Vagina (tissue), 2 donors: Measurements from ENCODE around the gene TCAF1. TPM values are rescaled to one million over a fixed set of nuclear protein-coding genes. Genes with fewer than 3 reads are reported as not detected.

ENCODE experiments used
- DNase-seq, 2 donors: peaks; one replicate each; pipeline ENCODE4 v3.0.0-alpha.2; 2017; ENCODE audit errors: extremely low spot score in 2 of 2
- H3K27ac ChIP-seq: fragments of 200-600 bp; sonication (generic); one replicate; pipeline ENCODE4 v1.5.1; 2019
- H3K27me3 ChIP-seq: fragments of 200-600 bp; sonication (generic); one replicate; pipeline ENCODE4 v1.5.1; 2019
- H3K36me3 ChIP-seq, 2 donors: fragments of 200-600 bp; sonication (generic); one replicate each; pipeline ENCODE4 v1.5.1; 2017 to 2019
- H3K4me1 ChIP-seq: fragments of 200-600 bp; sonication (generic); one replicate; pipeline ENCODE4 v1.5.1; 2019
- H3K4me3 ChIP-seq, 2 donors: fragments of 200-600 bp; sonication (generic); 1 replicate in 1 of 2; 2 replicates in 1 of 2; pipeline ENCODE4 v1.5.1; 2016 to 2019
- H3K9me3 ChIP-seq: fragments of 200-600 bp; sonication (generic); one replicate; pipeline ENCODE4 v1.5.1; 2019
- POLR2A ChIP-seq, 2 donors: fragments of 450-650 bp; IDR thresholded peaks; one replicate each; pipeline ENCODE4 v1.6.1; 2017; ENCODE audit warnings: antibody characterized with exemption in 2 of 2, mild to moderate bottlenecking in 2 of 2, moderate library complexity in 2 of 2
- POLR2AphosphoS5 ChIP-seq, 2 donors: sonication (generic); formaldehyde crosslinking; IDR thresholded peaks; one replicate each; pipeline ENCODE4 v1.9.0; 2017; ENCODE audit warnings: antibody characterized with exemption in 2 of 2, mild to moderate bottlenecking in 2 of 2, low read depth in 1 of 2; ENCODE audit not compliant: insufficient read depth in 1 of 2
- intact Hi-C: fragments of 100-400 bp; cut with DNase I; formaldehyde crosslinking; loops from one replicate; pipeline ENCODE4 v1.15.1; 2023
- total RNA-seq: library from RNA; depleted of rRNA; stranded (reverse); fragments of >200 nt; gene quantifications from one replicate; pipeline ENCODE4 v1.2.3, GENCODE V29; 2016
- TF ChIP-seq, protein P1 (sequence below), 3 experiments: fragments of 450-650 bp in 2 of 3; fragments of 200-600 bp in 1 of 3; sonication (generic) in 1 of 3; IDR thresholded peaks; one replicate each; pipeline ENCODE4 v1.5.1; 2017 to 2019; ENCODE audit warnings: antibody characterized with exemption in 3 of 3, mild to moderate bottlenecking in 2 of 3, moderate library complexity in 2 of 3

The TCAF1 gene
- total RNA-seq, 1 donor from 2014 or later = 50.1 TPM

DNA sequence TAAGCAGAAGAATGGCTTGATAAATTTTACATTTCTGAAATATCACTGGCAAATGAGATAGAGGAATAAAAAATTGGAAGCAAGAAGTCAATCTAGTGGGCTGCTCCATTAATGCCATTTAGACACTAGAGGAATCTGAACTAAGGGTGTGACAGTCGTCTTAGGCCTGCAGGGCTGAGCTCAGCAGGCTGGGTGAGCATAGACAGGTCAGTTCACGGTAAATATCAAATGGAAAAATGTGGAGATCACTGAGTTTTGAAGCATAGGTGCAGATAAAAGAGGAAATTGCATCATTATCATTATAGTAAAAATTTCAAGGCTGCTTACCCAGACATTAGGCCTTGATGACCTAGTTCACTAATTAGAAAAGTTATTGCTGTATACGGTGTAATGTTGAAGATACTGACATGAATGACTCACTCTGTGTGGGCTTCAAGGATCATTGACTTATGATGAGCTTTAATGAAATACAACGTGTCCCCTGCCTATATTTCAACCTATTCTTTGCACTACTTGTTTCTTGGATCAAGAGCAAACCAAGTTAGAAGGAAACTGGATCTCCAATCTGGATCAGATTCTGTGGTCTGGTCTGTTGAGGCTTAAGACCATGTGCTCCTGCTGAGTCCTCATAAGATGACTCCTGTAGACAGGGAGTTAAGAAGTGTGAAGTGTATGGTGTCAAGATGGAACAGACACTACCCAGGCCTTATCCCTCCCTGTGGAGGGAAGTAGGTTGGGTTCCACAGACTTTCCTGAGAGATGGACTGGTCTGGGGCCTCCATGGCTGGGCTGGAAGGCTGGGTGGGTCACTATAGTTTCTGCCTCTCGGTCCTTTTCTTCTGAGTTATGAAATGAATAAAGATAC lies 36.6 kb upstream of the TCAF1 start:
- no peaks in the 10 kb centered on the region for H3K36me3 ChIP-seq
- H3K27me3 ChIP-seq = no peaks in the 10 kb centered on the region
- no peak for DNase-seq
- intact Hi-C loops = no loop called here
- no peak overlapping the region for H3K27ac ChIP-seq
- TF ChIP-seq POLR2AphosphoS5 (IDR thresholded peaks at IDR 0.05; ENCODE audit: insufficient read depth in 1 of 2, low read depth in 1 of 2) (no peak), POLR2A (IDR thresholded peaks at IDR 0.05) (no peak)
- TF ChIP-seq, protein P1, sequence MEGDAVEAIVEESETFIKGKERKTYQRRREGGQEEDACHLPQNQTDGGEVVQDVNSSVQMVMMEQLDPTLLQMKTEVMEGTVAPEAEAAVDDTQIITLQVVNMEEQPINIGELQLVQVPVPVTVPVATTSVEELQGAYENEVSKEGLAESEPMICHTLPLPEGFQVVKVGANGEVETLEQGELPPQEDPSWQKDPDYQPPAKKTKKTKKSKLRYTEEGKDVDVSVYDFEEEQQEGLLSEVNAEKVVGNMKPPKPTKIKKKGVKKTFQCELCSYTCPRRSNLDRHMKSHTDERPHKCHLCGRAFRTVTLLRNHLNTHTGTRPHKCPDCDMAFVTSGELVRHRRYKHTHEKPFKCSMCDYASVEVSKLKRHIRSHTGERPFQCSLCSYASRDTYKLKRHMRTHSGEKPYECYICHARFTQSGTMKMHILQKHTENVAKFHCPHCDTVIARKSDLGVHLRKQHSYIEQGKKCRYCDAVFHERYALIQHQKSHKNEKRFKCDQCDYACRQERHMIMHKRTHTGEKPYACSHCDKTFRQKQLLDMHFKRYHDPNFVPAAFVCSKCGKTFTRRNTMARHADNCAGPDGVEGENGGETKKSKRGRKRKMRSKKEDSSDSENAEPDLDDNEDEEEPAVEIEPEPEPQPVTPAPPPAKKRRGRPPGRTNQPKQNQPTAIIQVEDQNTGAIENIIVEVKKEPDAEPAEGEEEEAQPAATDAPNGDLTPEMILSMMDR (IDR thresholded peaks at IDR 0.05) = no peak
- H3K9me3 ChIP-seq = no peaks in the 10 kb centered on the region
- H3K4me3 ChIP-seq = no peak overlapping the region
- no peaks in the 10 kb centered on the region for H3K4me1 ChIP-seq

DNA sequence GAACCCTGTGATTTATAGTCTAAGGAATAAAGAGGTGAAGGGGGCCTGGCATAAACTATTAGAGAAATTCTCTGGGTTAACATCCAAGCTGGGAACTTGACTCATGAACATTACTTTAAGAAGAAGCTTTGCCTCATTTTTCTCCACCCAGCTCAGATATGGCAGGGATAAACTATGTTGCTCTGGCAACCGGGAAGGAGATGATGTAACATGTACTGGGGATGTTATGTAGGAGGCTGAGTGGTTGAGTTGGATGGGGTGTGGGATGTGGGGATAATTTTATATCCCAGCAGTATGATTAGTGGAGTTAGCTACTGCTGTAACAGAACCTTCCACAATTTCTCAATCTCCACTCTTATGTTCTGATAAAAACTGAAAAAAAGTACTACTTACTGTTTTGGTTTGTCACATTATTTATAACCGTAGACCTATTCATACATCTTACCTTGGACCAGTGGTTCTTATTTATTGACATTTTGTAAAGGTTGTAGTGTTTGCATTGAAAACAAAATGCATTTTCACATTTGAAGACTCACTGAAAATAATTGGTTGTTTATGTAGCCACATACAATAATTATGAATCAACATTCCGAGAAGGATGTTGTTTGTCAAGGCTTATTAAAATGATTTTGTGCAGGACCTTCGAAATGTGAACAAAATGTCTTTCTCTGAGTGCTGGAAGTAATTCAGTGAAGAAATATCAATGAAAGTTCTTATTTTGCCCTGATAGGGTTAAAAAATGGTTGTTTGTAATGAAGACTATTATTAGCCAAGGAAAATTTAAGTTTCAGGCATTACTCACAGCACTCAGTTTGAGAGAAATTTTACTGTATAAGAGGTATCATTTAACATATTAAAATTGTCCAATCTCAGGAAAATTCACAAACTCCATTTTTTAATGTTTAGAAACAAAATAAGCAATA lies 34.4 kb upstream of the TCAF1 start:
- Histone ChIP-seq H3K4me1 (no peaks in the 10 kb centered on the region), H3K27me3 (no peaks in the 10 kb centered on the region), H3K4me3 (no peak overlapping the region), H3K27ac (no peak overlapping the region), H3K36me3 (no peaks in the 10 kb centered on the region), H3K9me3 (no peaks in the 10 kb centered on the region)
- no peak for DNase-seq
- intact Hi-C loops = no loop called here
- TF ChIP-seq POLR2A (IDR thresholded peaks at IDR 0.05) (no peak), POLR2AphosphoS5 (IDR thresholded peaks at IDR 0.05; ENCODE audit: insufficient read depth in 1 of 2, low read depth in 1 of 2) (no peak)
- TF ChIP-seq, protein P1 (IDR thresholded peaks at IDR 0.05) = no peak

DNA sequence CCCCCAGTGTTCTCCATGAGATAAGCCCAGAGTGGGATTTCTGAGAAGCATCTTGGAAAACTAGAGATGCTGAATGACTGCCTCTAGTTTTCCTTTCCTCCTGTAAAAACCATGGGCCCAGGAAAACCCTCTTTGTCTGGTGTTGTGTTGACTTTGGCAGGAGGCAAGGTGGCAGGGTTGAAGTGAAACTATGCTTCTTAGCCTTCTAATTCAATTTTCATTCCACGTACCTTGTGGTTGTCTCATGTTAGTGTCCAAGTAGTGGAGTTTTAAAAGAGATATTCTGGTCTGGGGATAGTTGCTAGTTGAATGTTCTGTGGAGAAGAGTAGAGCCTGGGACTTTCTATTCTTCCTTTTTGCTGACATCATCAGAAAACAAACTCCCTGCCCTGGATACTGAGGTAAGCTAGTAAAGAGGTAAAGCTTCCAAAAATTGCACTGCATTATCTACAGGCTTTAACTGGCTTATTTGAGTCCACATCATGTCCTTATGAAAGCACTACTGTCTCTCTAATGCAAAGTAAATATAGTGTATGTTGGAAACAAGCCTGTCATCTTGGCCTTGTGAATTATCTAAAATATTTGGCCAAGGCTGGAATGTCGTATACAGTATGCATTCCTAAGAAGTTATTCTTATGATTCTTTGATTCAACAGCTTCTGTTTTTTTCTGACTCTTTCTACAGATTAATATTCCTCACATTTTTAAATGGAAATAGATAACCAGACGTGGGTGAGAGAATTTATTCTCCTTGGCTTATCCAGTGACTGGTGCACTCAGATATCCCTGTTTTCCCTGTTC lies 32.8 kb upstream of the TCAF1 start, which contains the start of gene OR2F2:
TSS of gene OR2F2 (plus strand) at position 708 of the 800 bp plus-strand sequence. CDS start at position 708, 0 bp downstream.
- no peak within 1 kb of the TSS for H3K4me3 ChIP-seq
- no peak for DNase-seq
- H3K27me3 ChIP-seq = no peaks in the 10 kb centered on the region
- intact Hi-C loops = no loop called here
- H3K4me1 ChIP-seq = no peaks in the 10 kb centered on the region
- no peak within 1 kb of the TSS for H3K27ac ChIP-seq
- H3K36me3 ChIP-seq = no peaks in the 10 kb centered on the region
- TF ChIP-seq, protein P1 (IDR thresholded peaks at IDR 0.05) = no peak
- TF ChIP-seq POLR2AphosphoS5 (IDR thresholded peaks at IDR 0.05; ENCODE audit: insufficient read depth in 1 of 2, low read depth in 1 of 2) (no peak), POLR2A (IDR thresholded peaks at IDR 0.05) (no peak)
- no peaks in the 10 kb centered on the region for H3K9me3 ChIP-seq

GRCh38 chr7:143931739-143932138 lies 29.8 kb upstream of the TCAF1 start:
- DNase-seq = no peak
- Histone ChIP-seq H3K27ac (no peak overlapping the region), H3K36me3 (no peaks in the 10 kb centered on the region), H3K4me3 (no peak overlapping the region), H3K27me3 (no peaks in the 10 kb centered on the region), H3K9me3 (no peaks in the 10 kb centered on the region), H3K4me1 (no peaks in the 10 kb centered on the region)
- intact Hi-C loops = no loop called here
- TF ChIP-seq POLR2AphosphoS5 (IDR thresholded peaks at IDR 0.05; ENCODE audit: insufficient read depth in 1 of 2, low read depth in 1 of 2) (no peak), POLR2A (IDR thresholded peaks at IDR 0.05) (no peak)
- TF ChIP-seq, protein P1 (IDR thresholded peaks at IDR 0.05) = no peak
